Inferior parietal cortex (tissue), 1 donor: ENCODE measurements around the gene LGALS3BP.
A peak's percentile ranks its signal among the peaks of the same experiment; 100 is the strongest.
"Not testable (repeated sequence)": the region's sequence is repeated elsewhere in the genome, so short reads cannot be mapped to it uniquely, and the experiment has no call there.

Source experiments
- DNase-seq: peaks from one replicate; pipeline ENCODE4 v3.0.0-alpha.2; 2016; ENCODE audit errors: extremely low spot score

LGALS3BP gene, protein sequence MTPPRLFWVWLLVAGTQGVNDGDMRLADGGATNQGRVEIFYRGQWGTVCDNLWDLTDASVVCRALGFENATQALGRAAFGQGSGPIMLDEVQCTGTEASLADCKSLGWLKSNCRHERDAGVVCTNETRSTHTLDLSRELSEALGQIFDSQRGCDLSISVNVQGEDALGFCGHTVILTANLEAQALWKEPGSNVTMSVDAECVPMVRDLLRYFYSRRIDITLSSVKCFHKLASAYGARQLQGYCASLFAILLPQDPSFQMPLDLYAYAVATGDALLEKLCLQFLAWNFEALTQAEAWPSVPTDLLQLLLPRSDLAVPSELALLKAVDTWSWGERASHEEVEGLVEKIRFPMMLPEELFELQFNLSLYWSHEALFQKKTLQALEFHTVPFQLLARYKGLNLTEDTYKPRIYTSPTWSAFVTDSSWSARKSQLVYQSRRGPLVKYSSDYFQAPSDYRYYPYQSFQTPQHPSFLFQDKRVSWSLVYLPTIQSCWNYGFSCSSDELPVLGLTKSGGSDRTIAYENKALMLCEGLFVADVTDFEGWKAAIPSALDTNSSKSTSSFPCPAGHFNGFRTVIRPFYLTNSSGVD

DNA sequence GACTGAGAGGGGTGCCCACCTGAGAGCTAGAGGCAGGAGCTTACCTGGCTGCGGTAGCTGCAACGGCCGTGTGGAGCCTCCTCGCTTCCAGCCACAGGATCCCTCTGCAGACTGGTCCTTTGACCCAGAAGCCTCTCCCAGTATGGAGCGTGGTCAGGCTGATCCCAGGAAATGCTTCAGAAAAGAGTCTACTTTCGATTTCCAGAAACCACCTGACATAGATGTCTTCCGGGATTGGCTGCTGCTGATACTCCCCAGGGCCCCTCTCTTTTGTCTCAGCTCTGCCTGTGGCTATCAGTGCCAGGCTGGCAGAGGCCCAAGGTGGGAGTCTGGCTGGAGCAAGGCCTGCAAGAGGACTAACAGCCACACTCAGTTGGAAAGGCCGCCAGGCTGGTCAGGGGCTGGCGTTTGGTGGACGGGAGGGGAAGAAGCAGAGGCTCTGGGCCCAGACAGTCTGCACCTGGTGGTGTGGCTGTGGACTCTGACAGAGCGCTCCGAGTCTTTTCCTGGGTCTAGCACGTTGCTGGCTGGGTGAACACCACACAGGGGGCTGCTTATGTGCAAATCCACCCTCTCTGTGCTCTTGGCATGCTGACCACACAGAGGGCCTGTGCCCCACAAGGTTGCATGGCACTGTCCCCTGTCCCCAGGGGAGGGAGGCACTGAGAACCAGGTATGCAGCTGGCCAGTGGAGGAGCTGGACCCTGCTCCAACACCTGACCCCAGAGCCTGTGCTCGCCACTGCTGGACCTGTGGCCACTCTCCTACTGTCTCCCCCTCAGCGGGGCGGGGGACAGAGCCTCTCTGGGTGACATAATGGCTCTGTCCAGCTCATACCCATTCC is at the start of gene LGALS3BP:
TSS of gene LGALS3BP (minus strand) at position 144 of the 844 bp plus-strand sequence. CDS start 2,732 bp downstream, outside the sequence.
- DNase-seq = peak; percentile 71

DNA sequence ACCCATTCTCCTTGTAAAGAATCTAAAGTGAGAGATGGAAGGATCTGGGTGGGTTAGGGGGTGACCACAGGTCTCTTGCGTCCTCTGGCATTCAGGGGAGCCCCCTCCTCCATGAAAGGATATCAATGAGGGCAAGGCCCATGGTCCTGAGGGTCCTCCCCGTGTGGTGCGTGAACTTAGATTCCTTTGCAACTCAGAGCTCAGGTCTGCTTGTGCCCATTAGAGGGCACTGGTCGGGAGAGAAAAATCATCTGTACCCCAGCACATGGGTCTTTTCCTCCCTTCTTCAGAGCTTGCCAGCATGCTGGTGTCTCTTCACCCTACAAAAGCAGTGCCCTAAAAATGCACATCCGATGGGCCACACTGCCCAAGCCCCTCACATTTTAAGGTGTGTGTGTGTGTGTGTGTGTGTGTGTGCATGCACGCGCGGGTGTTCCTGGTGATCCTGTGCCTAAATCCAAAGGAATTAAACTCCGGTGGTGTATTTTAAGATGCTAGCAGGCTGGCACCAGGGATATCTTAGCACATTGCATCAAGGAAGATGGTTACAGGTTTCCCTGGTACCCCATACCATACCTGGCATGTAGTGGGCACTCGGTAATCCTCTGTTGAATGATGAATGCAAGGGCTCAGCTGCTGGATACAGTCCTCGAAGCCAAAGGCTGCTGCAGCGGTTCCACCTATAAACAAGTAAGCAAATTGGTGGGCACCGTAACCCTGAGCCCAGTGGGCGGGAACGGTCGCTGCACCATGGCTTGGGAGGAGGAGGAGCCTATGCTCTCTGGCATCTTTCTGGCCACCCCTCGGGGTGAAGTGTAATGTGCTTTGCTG is 49.0 kb upstream of the LGALS3BP start:
- DNase-seq = no peak

DNA sequence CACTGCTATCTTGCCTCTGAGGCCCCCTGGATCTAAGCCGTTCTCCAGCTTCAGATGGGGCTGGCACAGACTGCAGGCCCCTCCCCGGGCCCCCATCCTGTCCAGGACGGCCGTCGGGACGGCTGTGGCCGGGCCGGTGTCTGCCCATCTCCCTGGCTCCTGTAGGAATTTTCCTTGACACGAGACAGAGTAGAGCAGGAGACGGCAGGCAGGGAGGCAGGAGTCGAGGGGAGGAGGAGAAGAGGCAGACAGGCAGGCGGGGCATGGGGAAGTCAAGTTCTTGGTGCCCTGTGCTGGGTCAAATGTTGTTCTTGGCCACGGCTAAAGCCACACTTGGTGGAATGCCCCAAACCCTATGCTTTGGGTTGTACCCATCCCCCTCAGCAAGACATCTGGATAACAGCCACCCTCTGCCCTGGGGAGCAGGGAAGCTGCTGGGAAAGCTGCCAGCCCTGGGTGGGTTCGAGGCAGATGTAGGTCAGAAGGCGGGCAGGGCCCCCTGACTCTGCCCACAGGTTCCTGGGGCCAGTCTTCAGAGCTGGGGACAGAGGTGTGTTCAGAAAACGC is 48.3 kb upstream of the LGALS3BP start:
- DNase-seq = no peak

DNA sequence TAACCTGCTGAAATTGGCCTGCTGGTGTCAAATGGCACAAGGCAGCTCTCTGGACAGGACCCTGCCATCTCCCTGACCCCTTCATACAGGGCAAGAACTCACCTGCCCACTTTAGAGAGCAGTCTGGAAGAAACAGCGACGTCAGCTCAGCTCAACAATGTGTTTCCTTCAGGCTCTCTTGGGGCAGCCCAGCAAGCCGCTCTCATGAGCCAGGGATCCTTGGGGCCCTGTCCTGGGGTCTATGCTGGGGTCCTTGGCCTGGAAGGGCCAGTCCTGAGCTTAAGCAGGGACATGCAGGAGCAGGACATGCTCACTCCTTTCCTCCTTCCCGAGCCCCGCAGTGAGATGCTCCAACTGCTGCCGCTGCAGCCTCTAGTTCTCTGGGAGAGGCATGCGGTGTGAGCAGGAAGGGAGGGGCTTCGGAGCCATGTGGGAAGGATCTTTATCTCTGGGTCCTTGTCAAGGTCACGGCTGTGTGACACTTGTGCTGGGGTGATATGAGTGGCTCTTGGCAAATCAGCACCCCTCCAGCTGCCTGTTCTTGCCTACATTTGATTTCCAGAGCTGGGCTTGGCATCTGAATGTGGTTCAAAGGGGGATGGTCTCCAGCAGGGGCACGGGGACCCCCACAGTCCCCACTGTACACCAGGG is 47.7 kb upstream of the LGALS3BP start:
- no peak for DNase-seq

DNA sequence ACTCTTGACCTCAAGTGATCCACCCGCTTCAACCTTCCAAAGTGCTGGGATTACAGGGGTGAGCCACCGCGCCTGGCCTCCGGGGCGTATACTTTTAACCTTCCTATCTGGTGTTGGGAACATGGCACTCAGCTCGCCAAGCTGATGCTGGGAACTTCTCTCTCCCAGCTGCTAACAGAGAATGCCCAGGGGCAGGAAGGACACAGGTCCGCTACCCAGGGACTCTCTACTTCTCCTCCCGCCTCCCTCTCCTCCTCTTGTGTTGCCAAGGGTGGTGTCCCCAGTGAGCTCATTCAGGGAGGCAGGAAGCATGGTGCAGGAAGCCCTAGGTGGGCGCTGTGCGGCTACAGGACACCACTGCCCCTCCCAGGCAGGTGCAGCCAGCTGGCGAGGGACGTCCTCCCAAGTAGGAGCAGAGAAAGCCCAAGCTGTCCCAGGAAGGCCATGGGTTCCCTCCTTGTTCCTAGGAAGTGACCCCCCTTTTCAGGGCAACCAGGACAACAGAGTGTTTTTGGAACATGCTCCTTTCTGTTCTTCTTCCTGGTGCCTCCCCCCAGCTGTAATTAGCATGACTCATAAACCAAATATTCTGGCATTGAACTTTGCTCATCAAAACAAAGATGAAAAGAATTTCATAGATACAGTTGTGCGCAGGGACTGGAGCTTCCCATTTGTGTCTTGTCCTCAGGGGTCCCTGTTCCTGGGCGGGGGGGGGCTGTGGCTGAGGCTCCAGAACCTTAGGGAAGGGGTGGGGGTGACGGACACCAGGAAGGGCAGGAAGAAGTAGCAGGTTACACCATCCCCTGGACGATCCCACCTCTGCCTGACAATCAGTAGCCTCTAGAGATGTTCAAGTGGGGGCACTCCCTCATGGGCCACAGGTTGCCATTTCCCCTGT is 46.9 kb upstream of the LGALS3BP start:
- no peak for DNase-seq

DNA sequence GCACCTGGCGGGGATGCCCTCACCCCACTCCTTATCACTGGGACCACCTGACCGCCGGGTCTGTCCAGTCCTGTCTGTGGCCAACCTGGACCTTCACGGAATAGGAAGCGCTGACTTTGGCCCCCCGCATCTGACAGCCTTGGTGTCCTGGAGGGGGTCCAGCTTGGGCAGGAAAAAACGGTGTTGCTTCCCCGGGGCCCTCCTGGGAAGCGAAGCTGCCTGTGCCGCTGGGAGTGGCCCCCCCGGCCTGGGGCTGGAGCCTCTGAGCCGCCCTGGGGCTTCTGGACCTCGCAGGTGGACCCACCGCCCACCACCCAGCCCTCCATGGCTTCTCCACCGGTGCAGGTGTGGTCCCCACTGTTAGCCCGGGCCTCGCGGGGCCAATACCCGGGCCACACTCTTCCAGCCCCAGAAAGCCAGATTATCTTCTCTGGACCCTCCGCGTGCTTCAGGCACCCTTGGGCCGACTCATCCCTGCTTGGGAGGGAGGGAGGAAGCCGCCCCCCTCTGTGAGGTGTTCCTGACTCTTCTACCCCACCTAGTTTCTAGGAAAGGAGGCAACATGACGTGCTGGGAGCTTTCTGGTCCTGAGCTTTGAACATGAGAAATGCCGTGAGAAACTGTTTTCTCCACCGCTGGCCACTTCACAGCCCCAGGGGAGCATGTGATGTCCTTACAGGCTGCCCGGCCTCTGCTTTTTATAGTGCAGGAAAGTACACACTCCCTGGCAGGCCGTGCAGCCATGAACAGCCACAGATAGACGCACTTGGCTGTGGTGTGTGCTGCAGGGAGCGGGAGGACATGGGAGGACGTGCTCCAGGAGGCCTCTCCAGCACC is 45.4 kb upstream of the LGALS3BP start:
- DNase-seq = no peak

DNA sequence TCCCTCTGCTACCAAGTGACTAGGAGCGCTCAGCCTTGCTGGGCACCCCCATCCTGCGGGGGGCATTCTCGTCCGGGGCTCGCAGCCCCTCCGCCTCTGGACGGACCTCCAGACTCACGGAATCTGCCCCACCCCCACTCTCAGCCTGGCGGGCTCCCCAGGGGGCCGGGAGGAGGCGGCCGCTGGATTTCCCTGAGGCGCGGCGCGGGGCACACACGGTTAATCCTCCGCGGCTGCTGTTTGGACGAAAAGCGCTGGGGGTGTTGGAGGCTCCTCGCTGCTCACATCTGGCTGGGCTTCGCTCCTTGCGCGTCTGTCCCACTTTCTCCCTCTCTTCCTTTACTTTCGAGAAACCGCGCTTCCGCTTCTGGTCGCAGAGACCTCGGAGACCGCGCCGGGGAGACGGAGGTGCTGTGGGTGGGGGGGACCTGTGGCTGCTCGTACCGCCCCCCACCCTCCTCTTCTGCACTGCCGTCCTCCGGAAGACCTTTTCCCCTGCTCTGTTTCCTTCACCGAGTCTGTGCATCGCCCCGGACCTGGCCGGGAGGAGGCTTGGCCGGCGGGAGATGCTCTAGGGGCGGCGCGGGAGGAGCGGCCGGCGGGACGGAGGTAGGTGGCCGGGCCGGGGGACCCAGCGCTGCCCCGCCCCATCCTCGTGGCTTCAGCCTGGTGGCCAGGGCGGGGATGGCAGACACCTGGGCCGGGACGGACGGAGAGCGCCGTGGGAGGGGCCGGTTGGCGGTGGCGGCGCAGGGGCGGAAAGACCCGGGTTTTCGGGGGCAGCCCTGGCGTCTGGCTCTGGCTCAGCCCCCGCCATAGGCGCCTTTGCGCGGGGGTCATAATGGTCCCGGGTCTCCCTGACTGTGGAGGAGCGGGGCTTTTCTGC is 44.4 kb upstream of the LGALS3BP start, which contains the start of gene C1QTNF1:
TSS of gene C1QTNF1 (plus strand) at position 284 of the 886 bp plus-strand sequence. CDS start 19,800 bp downstream, outside the sequence.
- no peak for DNase-seq

DNA sequence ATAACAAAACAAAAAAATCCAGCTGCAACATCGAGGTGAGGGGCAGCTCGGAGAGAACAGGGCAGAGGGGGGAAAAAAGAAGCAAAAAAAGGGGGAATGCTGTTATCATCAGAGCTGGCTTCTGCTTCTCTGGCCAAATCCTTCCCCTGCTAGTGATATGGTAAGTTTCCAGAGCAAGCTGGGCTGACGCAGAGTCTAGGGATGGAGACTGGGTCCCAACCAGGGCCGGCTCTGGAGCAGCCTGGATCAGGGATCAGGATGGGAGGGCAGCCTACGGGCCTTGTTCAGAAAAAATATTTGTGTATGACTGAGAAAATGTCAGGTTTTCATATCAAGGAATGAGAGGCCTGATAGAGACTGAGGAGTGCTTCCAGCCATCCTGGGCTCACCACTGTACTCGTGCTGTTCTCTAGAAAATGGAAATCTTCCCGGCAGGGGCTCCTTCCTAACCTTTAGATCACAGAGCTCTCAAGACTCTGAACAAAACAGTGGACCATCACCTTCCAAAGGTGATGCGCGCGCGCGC is 43.5 kb upstream of the LGALS3BP start:
- DNase-seq = no peak

DNA sequence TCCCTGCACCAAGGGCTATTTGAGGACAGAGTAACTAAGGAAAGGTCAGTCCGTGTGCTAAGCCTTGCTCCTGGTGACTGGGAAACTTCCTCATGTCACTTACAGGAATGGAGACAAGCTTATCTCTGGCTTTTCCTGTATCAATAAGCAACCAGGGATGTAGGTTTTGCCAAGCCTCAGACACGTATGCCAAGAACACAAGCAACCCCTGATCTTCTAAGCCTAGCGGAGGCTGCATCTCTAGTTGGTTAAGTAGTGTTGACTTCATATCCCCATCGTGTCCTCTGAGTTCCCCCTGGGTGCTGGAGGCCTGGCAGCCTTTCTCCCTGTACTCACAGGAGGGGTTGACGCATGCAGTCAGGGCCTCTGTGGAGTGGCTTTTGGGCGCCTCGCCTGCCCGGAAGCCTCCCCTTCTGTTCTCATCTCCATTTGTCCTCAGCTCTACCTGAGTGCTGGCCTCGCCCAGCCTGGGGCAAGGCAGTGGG is 42.8 kb upstream of the LGALS3BP start:
- no peak for DNase-seq

DNA sequence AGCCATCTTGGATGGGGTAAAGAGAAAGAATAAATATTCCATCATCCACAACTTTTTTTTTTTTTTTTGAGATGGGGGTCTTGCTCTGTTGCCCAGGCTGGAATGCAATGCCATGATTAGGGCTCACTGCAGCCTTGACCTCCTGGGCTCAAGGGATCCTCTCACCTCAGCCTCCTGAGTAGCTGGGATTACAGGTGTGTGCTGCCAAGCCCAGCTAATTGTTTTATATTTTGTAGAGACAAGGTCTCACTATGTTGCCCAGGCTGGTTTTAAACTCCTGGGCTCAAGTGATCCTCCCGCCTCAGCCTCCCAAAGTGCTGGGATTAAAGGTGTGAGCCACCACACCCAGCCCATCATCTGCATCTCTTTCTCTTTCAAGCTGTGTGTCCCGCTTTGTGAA is 42.2 kb upstream of the LGALS3BP start:
- not testable (repeated sequence) for DNase-seq

DNA sequence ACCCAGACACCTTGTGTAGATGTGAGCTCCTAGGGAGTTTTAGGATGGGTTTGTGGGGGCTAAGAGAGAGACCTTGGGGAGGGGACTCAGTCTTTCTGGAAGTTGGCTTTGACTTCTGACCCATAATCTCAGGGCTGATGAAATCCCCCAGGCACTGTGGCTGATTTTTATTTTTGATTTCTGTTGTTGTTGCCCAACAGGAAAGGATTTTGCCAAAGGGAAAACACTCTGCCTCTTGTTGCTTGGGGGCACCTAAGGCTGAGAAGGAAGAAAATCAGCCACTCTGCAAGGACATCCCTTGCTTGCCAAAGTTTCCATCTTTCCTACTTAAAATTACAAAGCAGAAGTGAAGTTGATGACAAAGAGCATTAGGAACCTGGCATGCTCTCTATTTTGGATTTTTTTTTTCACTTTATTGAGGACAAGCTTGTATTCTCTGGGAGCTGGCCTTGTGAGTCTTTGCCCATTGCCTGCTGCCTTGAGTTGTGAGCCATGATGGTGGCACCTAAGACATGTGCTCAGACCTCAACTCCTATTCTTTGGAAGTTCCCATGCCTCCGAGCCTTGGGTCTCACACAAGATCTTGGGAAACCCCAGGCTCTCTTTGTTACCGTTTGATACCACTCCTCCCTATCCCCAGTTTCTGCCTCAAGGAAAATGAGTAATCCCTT is 41.0 kb upstream of the LGALS3BP start:
- DNase-seq = no peak

DNA sequence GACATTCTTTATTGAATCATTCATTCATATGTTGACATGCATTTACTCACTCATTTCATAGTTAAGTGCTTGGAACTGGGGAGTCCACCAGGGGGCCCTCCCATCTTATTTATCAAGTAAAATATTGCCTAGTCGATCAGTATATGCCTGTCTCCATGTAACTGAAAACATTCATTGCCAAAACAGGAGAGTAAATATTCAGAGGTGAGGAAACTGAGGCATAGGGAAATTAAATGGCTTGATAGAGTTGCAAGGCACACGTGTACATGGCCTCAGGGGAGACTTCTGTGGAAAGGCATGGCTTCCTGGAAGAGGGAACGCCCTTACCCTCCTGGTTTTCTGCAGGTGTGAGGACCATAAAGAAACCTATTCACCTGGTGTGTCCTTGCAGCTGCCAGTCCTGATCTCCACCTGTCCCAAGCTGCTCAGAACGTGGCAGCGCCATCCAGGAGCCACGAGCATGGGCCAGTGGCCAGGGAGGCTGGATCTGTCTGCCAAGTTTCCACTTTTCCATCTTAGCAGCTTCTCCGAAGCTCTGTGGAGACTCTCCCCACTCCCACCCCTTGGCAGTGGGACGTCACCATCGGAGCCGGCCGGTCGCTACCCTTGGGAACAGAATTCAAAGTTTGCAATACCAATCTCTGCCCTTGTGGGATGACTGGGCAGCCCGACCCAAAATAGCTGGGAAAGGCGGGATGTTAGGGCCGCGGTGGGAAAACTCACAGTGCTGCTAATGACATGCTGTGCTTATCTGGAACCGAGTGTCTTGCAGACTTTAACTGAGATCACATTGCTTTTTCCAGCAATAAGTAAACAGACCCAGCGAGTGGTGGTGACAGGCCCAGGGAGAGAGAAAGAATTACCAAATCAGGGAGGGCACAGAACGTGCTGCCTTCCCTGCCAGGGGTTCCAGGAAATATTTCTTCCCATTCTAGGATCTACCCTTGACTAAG is 40.2 kb upstream of the LGALS3BP start:
- peak; percentile 50 for DNase-seq

DNA sequence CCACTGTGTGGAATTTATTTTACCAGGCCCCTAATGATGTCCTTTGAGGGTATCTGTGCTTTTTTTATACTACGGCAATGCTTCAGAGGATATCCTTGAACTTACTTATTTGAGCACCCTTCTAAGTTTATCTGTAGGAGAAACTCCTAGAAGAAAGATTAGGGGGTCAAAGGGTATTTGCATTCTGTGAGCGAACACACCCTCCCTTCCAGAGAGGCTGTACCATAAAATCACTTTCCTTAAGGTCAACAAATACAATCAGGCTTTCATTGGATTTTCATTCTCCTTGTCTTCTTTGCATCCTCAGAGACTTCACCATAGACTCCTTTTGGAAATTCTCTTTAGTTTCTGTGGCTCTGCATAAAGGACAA is 39.5 kb upstream of the LGALS3BP start:
- DNase-seq = no peak

DNA sequence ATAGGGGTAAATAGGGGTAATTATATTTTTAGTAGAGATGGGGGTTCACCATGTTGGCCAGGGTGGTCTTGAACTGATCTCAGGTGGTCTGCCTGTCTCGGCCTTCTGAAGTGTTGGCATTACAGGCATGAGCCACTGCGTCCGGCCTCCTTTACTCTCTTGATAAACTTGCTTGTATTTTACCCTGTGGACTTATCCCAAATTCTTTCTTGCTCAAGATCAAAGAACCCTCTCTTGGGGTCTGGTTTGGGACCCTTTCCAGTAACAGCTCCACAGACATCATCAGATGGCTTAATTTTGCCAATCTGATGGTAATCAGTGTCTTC is 38.6 kb upstream of the LGALS3BP start:
- DNase-seq = no peak

DNA sequence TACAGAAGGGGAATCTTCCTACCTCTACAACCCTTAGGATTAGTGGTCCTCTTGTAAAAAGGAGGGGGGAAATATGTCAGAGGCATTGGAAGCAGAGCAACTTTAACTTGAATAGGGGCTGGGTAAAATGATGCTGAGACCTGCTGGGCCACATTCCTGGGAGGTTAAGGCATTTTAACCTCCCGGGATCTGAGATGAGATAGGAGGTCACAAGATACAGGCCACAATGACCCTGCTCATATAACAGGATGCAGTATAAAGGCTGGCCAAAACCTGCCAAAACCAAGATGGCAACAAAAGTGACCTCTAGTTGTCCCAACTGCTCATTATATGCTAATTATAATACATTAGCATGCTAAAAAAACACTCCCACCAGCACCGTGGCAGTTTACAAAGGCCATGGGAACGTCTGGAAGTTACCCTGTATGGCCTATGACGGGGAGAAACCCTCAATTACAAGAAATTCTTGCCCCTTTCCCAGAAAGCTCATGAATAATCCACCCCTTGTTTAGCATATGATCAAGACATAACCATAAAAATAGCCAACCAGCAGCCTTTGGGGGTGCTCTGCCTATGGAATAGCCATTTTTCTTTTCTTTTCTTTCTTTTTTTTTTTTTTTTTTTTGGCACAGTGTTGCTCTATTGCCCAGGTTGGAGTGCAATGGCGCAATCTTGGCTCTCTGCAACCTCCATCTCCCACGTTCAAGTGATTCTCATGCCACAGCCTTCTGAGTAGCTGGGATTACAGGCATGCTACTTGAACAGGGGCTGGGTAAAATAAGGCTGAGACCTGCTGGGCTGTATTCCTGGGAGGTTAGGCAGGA is 38.0 kb upstream of the LGALS3BP start:
- no peak for DNase-seq
